HG02759 (cell line): ENCODE results near the gene CCDC178.
"Not testable (repeated sequence)": the region's sequence is repeated elsewhere in the genome, so short reads cannot be mapped to it uniquely, and the experiment has no call there.

Source experiments
- ATAC-seq: cut with Tn5 transposase; IDR thresholded peaks from one replicate; pipeline ENCODE4 v1.9.1; 2021; ENCODE audit warnings: mild to moderate bottlenecking, moderate library complexity; ENCODE audit not compliant: unreplicated experiment

The CCDC178 gene

GRCh38 chr18:33239298-33239697, 201.2 kb downstream of the CCDC178 start:
- no peak for ATAC-seq

- ATAC-seq: peak; percentile 32
Measured at GRCh38 chr18:33232318-33232626, 208.2 kb downstream of the CCDC178 start.

- peak; percentile 97 for ATAC-seq
Measured at GRCh38 chr18:33231474-33232317, 208.8 kb downstream of the CCDC178 start.

- ATAC-seq: no peak
Measured at GRCh38 chr18:33212363-33212762, 228.2 kb downstream of the CCDC178 start.

GRCh38 chr18:33210575-33211189, 229.8 kb downstream of the CCDC178 start:
- peak; percentile 65 for ATAC-seq

- ATAC-seq: no peak
Measured at GRCh38 chr18:33205777-33206176, 234.7 kb downstream of the CCDC178 start.

GRCh38 chr18:33201509-33201926, 239.0 kb downstream of the CCDC178 start:
- no peak for ATAC-seq

GRCh38 chr18:33195795-33196194, 244.7 kb downstream of the CCDC178 start:
- ATAC-seq: no peak

- no peak for ATAC-seq
Measured at GRCh38 chr18:33194793-33195192, 245.7 kb downstream of the CCDC178 start.

GRCh38 chr18:33184958-33185357, 255.6 kb downstream of the CCDC178 start:
- no peak for ATAC-seq

- ATAC-seq: no peak
Measured at GRCh38 chr18:33184175-33184574, 256.3 kb downstream of the CCDC178 start.

- ATAC-seq: no peak
Measured at GRCh38 chr18:33183136-33183535, 257.4 kb downstream of the CCDC178 start.

- ATAC-seq: no peak
Measured at GRCh38 chr18:33181016-33181415, 259.5 kb downstream of the CCDC178 start.

GRCh38 chr18:33169218-33169617, 271.3 kb downstream of the CCDC178 start:
- ATAC-seq: no peak

GRCh38 chr18:33164121-33164520, 276.4 kb downstream of the CCDC178 start:
- ATAC-seq: not testable (repeated sequence)

GRCh38 chr18:33161131-33161530, 279.4 kb downstream of the CCDC178 start:
- no peak for ATAC-seq

- ATAC-seq: no peak
Measured at GRCh38 chr18:33159151-33159550, 281.4 kb downstream of the CCDC178 start.

- ATAC-seq: no peak
Measured at GRCh38 chr18:33157893-33158292, 282.6 kb downstream of the CCDC178 start.

GRCh38 chr18:33156906-33157470, 283.5 kb downstream of the CCDC178 start:
- ATAC-seq: no peak

GRCh38 chr18:33154049-33154448, 286.5 kb downstream of the CCDC178 start:
- no peak for ATAC-seq

- no peak for ATAC-seq
Measured at GRCh38 chr18:33152376-33152775, 288.1 kb downstream of the CCDC178 start.

- not testable (repeated sequence) for ATAC-seq
Measured at GRCh38 chr18:33147811-33148210, 292.7 kb downstream of the CCDC178 start.
